PC-9 (cell line): Measurements from ENCODE around the gene CYBRD1.
A peak's percentile ranks its signal among the peaks of the same experiment; 100 is the strongest.

Experiments used
- EZH2 ChIP-seq: fragments of 200-600 bp; sonication (generic); IDR thresholded peaks from 2 replicates; pipeline ENCODE4 v1.8.0; 2017; ENCODE audit warnings: antibody characterized with exemption, low read depth
- TF ChIP-seq, protein P1 (sequence below): fragments of 200-600 bp; sonication (generic); conservative IDR thresholded peaks from 2 replicates; pipeline ENCODE4 v1.6.1; 2017; ENCODE audit warnings: mixed run types, antibody characterized with exemption, mild to moderate bottlenecking, moderate library complexity

DNA sequence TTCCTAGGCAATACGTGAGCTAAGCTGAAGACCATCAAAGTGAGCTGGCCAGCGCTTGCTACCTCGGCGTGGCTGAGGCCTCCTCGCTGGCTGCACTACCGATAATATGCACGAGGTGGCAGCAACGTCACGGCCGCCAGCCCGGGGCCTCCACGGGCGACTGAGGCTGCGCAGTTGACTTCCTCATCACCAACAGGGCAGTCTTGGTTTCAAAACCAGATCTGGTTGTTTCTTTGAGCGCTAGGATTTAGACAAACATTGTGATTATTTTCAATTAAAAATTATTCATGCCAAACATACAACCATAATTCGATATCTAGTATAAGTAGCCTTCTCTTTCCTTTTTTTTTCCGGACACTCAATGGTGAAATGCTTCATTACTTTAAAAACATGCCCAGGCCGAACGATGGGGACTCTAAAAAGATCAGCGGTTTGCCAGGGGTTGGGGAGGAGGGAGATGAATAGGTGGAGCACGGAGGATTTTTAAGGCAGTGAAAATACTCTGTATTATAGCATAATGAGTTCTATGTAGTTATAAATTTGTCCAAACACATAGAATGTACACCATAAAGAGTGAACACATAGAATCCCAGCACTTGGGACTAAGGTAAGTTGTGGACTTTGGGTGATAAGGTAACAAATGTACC, 52.0 kb downstream of the CYBRD1 start:
- TF ChIP-seq, protein P1, sequence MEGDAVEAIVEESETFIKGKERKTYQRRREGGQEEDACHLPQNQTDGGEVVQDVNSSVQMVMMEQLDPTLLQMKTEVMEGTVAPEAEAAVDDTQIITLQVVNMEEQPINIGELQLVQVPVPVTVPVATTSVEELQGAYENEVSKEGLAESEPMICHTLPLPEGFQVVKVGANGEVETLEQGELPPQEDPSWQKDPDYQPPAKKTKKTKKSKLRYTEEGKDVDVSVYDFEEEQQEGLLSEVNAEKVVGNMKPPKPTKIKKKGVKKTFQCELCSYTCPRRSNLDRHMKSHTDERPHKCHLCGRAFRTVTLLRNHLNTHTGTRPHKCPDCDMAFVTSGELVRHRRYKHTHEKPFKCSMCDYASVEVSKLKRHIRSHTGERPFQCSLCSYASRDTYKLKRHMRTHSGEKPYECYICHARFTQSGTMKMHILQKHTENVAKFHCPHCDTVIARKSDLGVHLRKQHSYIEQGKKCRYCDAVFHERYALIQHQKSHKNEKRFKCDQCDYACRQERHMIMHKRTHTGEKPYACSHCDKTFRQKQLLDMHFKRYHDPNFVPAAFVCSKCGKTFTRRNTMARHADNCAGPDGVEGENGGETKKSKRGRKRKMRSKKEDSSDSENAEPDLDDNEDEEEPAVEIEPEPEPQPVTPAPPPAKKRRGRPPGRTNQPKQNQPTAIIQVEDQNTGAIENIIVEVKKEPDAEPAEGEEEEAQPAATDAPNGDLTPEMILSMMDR: peak; percentile 98
- no peak for TF ChIP-seq EZH2
